CD4-positive, alpha-beta T cell treated with Interleukin-2 at 100 ng/mL for 4 hours (primary cell): ENCODE measurements around the gene SFXN3.
"Not testable (repeated sequence)": the region's sequence is repeated elsewhere in the genome, so short reads cannot be mapped to it uniquely, and the experiment has no call there.

ENCODE experiments used
- DNase-seq: peaks from one replicate; pipeline ENCODE4 v3.0.0-alpha.2; 2020; ENCODE audit warnings: low spot score

Gene SFXN3

GRCh38 chr10:101016814-101017213 lies 14.2 kb upstream of the SFXN3 start:
- no peak for DNase-seq

- DNase-seq = no peak
Measured at GRCh38 chr10:101018118-101018599, 12.9 kb upstream of the SFXN3 start.

GRCh38 chr10:101018600-101019439 lies 12.2 kb upstream of the SFXN3 start:
- peak; percentile 72 for DNase-seq

GRCh38 chr10:101019440-101019703 lies 11.7 kb upstream of the SFXN3 start:
- DNase-seq = no peak

- no peak for DNase-seq
Measured at GRCh38 chr10:101020427-101021075, 10.5 kb upstream of the SFXN3 start.

GRCh38 chr10:101021239-101021638 lies 9.8 kb upstream of the SFXN3 start:
- no peak for DNase-seq

GRCh38 chr10:101021692-101022251 lies 9.3 kb upstream of the SFXN3 start:
- DNase-seq = no peak

- DNase-seq = no peak
Measured at GRCh38 chr10:101022967-101023705, 7.9 kb upstream of the SFXN3 start.

GRCh38 chr10:101027106-101027720 lies 3.8 kb upstream of the SFXN3 start:
- no peak for DNase-seq

GRCh38 chr10:101028446-101029337 lies 2.3 kb upstream of the SFXN3 start:
- no peak for DNase-seq

- no peak for DNase-seq
Measured at GRCh38 chr10:101029520-101030295, 1.3 kb upstream of the SFXN3 start.

- no peak for DNase-seq
Measured at GRCh38 chr10:101030496-101031127, 422 bp upstream of the SFXN3 start.

- peak; percentile 74 for DNase-seq
Measured at GRCh38 chr10:101031796-101032636, 982 bp downstream of the SFXN3 start.

- peak; percentile 70 for DNase-seq
Measured at GRCh38 chr10:101032637-101033224, 1.7 kb downstream of the SFXN3 start.

GRCh38 chr10:101033276-101033675 lies 2.2 kb downstream of the SFXN3 start:
- DNase-seq = no peak

GRCh38 chr10:101034404-101034803 lies 3.4 kb downstream of the SFXN3 start:
- DNase-seq = not testable (repeated sequence)

GRCh38 chr10:101035314-101035713 lies 4.3 kb downstream of the SFXN3 start:
- no peak for DNase-seq

- DNase-seq = no peak
Measured at GRCh38 chr10:101035916-101036702, 5.1 kb downstream of the SFXN3 start.
